ENCODE measurements around the gene RPS6KA2. TPM values are rescaled to one million over a fixed set of nuclear protein-coding genes. Genes with fewer than 3 reads are reported as not detected.

RPS6KA2 gene
- polyA plus RNA-seq, 1 donor (not counting 4 experiments of a cell fraction or from before 2014, with no cell fraction given) = 8.2 TPM

DNA sequence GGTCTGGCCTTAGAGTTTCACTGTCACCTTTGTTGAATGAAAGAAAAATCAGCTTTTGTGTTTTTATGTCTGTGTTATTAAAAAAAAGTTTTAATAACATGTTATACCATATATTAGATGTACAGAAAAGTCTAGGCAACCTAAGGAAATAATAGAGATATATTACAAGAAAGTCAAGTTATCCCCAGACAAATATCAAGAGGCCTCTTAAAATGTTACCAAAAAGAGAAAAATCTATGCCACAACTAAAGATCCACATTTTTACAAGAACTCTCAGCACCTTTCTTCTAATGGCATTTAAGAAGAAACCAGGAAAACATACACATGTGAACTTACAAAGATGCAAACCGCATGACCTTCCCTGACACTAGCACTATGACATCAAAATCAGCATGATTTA, 67.4 kb downstream of the RPS6KA2 start:
- Histone ChIP-seq H3K4me3 (ENCODE audit: control insufficient read depth in 2 of 3, extremely low read depth in 1 of 3, insufficient read depth in 2 of 3, low read depth in 1 of 3, low read length in 3 of 3) (no peak overlapping the region), H3K4me2 (ENCODE audit: control insufficient read depth, extremely low read depth, insufficient read depth, low read depth, low read length) (no peak overlapping the region), H3K79me2 (ENCODE audit: control insufficient read depth, insufficient read depth, low read length) (no peaks in the 10 kb centered on the region), H3K9ac (ENCODE audit: control insufficient read depth, extremely low read depth, insufficient read depth, low read length) (no peak overlapping the region), H3K4me1 (ENCODE audit: control insufficient read depth, extremely low read depth, insufficient read depth, low read length) (peaks cover 25% of the 10 kb centered on the region), H2AFZ (ENCODE audit: control insufficient read depth, low read length) (no peak overlapping the region), H4K20me1 (ENCODE audit: control insufficient read depth, extremely low read depth, insufficient read depth, low read length) (no peaks in the 10 kb centered on the region), H3K27me3 (ENCODE audit: control insufficient read depth, extremely low read depth, insufficient read depth, low read length) (no peaks in the 10 kb centered on the region), H3K27ac (ENCODE audit: control insufficient read depth, insufficient read depth, low read length) (no peak overlapping the region), H3K9me3 (ENCODE audit: control insufficient read depth, low read depth, low read length) (no peaks in the 10 kb centered on the region), H3K9me1 (ENCODE audit: control insufficient read depth, extremely low read depth, insufficient read depth, low read length) (no peaks in the 10 kb centered on the region), H3K36me3 (ENCODE audit: control insufficient read depth in 2 of 2, extremely low read depth in 1 of 2, insufficient read depth in 2 of 2, low read length in 2 of 2) (no peaks in the 10 kb centered on the region)
- DNase-seq (ENCODE audit: low read depth, low spot score) = no peak
- TF ChIP-seq, protein P1, sequence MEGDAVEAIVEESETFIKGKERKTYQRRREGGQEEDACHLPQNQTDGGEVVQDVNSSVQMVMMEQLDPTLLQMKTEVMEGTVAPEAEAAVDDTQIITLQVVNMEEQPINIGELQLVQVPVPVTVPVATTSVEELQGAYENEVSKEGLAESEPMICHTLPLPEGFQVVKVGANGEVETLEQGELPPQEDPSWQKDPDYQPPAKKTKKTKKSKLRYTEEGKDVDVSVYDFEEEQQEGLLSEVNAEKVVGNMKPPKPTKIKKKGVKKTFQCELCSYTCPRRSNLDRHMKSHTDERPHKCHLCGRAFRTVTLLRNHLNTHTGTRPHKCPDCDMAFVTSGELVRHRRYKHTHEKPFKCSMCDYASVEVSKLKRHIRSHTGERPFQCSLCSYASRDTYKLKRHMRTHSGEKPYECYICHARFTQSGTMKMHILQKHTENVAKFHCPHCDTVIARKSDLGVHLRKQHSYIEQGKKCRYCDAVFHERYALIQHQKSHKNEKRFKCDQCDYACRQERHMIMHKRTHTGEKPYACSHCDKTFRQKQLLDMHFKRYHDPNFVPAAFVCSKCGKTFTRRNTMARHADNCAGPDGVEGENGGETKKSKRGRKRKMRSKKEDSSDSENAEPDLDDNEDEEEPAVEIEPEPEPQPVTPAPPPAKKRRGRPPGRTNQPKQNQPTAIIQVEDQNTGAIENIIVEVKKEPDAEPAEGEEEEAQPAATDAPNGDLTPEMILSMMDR (optimal IDR thresholded peaks at IDR 0.05 in 1 of 3, IDR thresholded peaks at IDR 0.05 in 1 of 3, conservative IDR thresholded peaks at IDR 0.05 in 1 of 3; ENCODE audit: extremely low read depth in 1 of 3, insufficient read depth in 2 of 3, low read length in 3 of 3) = no peak
- TF ChIP-seq EZH2 (IDR thresholded peaks at IDR 0.05; ENCODE audit: low read length) = no peak
- no peak for FAIRE-seq
- dilution Hi-C loops (cut with MboI; ENCODE audit: extremely low pct_ligation_motif_present, low sequenced_read_pairs) = no loop called here

DNA sequence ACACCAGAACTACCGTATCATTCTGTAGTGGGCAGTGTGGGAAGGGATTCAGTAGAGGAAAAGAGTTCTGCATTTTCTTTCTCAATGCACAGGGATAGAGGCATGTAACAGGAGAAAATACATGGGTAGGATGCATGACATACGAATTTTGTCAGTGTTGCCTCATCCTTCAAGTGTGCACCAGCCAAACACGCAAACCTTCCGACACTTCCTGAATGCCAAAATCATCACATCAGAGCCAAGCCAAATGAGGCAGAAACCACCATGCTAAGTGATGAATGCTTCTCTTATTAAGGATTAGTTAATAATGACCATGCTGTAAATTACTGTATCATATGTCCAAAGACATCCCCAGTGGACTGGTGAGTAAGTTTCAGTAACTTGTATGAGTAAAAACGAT, 67.8 kb downstream of the RPS6KA2 start:
- Histone ChIP-seq H2AFZ (ENCODE audit: control insufficient read depth, low read length) (no peak overlapping the region), H3K27ac (ENCODE audit: control insufficient read depth, insufficient read depth, low read length) (no peak overlapping the region)

More for the DNA sequence above, 67.8 kb downstream of the RPS6KA2 start:
- H3K79me2 ChIP-seq (ENCODE audit: control insufficient read depth, insufficient read depth, low read length) = no peaks in the 10 kb centered on the region
- H3K4me3 ChIP-seq (ENCODE audit: control insufficient read depth in 2 of 3, extremely low read depth in 1 of 3, insufficient read depth in 2 of 3, low read depth in 1 of 3, low read length in 3 of 3) = no peak overlapping the region
- no peak overlapping the region for H3K9ac ChIP-seq (ENCODE audit: control insufficient read depth, extremely low read depth, insufficient read depth, low read length)
- H3K4me2 ChIP-seq (ENCODE audit: control insufficient read depth, extremely low read depth, insufficient read depth, low read depth, low read length) = no peak overlapping the region
- H4K20me1 ChIP-seq (ENCODE audit: control insufficient read depth, extremely low read depth, insufficient read depth, low read length) = no peaks in the 10 kb centered on the region
- DNase-seq (ENCODE audit: low read depth, low spot score) (no peak), FAIRE-seq (no peak)
- H3K9me3 ChIP-seq (ENCODE audit: control insufficient read depth, low read depth, low read length) = no peaks in the 10 kb centered on the region
- H3K36me3 ChIP-seq (ENCODE audit: control insufficient read depth in 2 of 2, extremely low read depth in 1 of 2, insufficient read depth in 2 of 2, low read length in 2 of 2) = no peaks in the 10 kb centered on the region
- TF ChIP-seq, protein P1 (optimal IDR thresholded peaks at IDR 0.05 in 1 of 3, IDR thresholded peaks at IDR 0.05 in 1 of 3, conservative IDR thresholded peaks at IDR 0.05 in 1 of 3; ENCODE audit: extremely low read depth in 1 of 3, insufficient read depth in 2 of 3, low read length in 3 of 3) = no peak
- TF ChIP-seq EZH2 (IDR thresholded peaks at IDR 0.05; ENCODE audit: low read length) = no peak
- peaks cover 25% of the 10 kb centered on the region for H3K4me1 ChIP-seq (ENCODE audit: control insufficient read depth, extremely low read depth, insufficient read depth, low read length)
- dilution Hi-C loops (cut with MboI; ENCODE audit: extremely low pct_ligation_motif_present, low sequenced_read_pairs) = no loop called here
- no peaks in the 10 kb centered on the region for H3K27me3 ChIP-seq (ENCODE audit: control insufficient read depth, extremely low read depth, insufficient read depth, low read length)
- H3K9me1 ChIP-seq (ENCODE audit: control insufficient read depth, extremely low read depth, insufficient read depth, low read length) = no peaks in the 10 kb centered on the region
